Stimulated activated CD8-positive, alpha-beta memory T cell treated with anti-CD3 and anti-CD28 coated beads, Interleukin-12 subunit alpha, Interleukin-12 subunit beta, amount 100 ng/mL, for 1 hour (primary cell): Measurements from ENCODE around the gene SH3BP5L.
A peak's percentile ranks its signal among the peaks of the same experiment; 100 is the strongest.
"Not testable (repeated sequence)": the region's sequence is repeated elsewhere in the genome, so short reads cannot be mapped to it uniquely, and the experiment has no call there.

Experiments used
- DNase-seq: peaks from one replicate; pipeline ENCODE4 v3.0.0-alpha.2; 2020; ENCODE audit warnings: low read depth

SH3BP5L gene

DNA sequence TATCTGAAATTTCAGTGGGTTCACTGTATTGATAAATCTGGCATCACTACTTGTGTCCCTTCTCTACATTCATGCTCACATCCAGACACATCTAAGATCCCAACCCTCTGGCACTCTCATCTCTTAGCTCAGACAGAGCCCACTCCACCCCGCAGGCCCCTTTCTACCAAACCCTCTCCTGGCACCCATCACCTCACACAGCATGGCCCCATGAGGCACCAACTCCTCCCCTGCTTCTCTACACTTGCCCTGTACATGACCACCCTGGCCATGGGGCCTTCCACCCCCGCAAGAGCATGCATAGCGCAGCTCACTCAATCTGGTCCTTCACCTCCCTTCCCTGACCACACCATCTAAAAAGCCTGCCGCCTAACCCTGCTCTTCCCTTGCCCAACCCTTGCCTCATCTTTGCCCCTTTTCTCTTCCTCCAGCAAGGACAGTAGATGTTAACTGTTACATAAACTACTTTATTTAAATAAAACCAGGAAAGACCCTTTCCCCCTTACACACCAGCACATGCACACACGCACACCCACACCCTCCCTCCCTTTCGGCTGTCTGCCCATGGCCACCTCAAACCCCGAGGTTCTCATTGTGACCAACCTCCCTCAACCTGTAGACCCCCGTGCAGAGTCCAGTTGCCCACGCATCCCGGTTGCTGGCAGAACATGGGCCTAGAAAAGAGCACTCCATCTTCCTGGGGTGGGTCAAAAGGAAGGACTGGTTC is 15.6 kb downstream of the SH3BP5L start:
- DNase-seq: no peak

- DNase-seq: no peak
These were observed 16.8 kb downstream of the SH3BP5L start for GRCh38 chr1:248808876-248809275.

DNA sequence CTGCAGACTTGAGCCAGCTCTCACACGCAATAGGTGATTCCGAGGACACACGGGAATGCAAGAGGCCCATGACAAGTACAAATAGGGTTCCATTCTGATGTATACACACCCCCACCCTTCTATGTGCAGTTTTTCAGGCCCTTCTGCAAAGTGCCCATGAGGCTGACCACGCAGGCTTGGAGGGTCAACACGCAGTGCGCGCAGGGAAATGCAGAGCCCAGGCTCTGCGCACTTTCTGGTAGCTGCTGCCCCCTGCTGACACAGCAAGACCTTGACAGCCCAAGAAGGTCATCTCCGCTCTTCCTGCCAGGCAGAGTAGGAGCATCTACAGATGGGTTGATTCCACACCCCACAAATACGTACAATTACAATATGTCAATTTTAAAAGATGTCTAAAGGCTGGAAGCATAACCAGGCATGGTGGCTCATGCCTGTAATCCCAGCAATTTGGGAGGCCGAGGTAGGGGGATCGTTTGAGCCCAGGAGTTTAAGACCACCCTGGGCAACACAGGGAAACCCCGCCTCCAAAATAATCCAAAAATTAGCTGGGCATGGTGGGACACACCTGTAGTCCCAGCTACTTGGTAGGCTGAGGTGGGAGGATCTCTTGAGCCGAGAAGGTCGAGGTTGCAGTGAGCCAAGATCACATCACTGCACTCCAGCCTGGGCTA is 18.5 kb downstream of the SH3BP5L start:
- peak; percentile 33 for DNase-seq

GRCh38 chr1:248805876-248806275 is 19.8 kb downstream of the SH3BP5L start:
- no peak for DNase-seq

DNA sequence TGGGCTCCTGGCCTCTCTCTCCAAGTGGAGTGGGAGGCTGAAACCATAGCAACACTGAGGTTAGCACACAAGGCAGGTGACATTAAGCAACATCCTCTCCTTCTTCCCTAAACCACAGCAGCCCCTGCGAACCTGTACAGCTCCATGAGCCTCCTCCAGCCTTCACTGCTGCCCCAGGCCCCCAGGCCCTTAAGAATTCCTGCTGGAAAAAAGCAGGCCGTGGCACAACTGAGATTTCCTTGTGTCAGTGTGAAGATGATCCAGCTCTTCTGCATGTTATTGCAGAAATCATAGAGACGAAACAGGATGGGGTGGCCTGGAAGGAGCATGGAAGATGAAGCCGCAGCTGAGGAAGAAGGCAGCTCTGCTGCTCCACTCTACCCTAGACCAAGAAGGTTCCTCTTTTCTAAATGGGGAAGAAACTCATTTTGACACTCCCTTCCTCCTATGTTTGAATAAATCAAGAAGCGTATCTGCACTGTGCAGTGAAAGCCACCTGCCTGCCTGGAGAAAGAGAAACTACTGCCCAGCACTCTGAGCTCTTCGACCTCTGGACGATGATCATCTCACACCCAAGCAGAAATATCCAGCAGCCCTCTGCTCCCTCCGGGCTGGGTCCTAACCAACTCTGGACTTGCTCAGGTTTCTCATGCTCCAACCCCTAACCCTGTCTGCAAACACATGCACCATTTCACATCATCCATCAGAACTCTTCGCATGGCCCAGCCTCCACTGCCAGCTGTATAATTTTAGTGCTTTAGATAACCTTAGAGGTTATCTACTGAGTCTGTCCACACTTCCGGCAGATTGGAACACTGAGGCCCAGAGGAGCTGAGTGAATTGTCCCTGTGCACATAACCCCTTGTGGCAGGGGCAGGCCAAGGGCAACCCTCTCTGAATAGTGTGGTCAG is 20.7 kb downstream of the SH3BP5L start:
- DNase-seq: no peak

DNA sequence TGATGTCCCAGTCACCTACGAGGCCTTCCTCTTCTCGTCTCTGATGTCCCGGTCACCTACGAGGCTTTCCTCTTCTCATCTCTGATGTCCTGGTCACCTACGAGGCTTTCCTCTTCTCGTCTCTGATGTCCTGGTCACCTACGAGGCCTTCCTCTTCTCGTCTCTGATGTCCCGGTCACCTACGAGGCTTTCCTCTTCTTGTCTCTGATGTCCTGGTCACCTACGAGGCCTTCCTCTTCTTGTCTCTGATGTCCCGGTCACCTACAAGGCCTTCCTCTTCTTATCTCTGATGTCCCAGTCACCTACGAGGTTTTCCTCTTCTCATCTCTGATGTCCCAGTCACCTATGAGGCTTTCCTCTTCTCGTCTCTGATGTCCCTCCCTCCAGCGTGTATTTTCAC is 22.2 kb downstream of the SH3BP5L start:
- DNase-seq: not testable (repeated sequence)

DNA sequence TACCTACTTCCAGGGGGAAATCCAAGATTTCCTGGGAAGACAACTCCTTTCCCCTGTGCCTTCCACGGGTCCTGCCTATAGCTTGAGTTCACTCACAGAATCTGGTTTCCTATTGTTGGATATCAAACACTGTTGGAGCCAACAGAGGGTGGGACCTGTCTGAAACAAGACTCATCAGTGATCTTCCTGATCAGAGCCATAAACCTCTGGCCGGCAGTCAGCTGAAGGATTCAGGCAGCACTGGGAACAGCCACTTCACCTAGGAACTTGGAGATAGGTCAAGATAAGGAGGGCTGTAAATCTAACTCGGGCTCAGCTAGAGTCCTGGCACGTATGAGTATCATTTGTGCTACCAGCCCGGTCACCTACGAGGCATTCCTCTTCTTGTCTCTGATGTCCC is 23.3 kb downstream of the SH3BP5L start:
- DNase-seq: no peak

DNA sequence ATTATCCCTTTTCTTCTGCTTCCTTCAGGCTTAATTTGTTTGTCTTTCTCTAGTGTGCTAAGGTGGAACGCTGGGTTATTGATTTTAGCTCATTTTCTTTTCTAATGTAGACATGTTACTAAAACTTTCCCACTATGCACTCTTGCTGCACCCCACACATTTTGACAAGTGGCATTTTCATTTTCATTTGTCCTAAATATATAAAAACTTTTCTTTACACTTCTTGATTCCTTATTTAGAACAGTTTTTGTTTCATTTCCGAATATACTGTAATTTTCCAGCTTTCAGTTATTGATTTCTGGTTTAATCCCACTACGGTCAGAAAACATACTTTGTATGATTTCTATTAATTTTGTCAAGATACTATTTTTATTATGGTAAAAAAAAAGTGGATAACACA is 25.3 kb downstream of the SH3BP5L start:
- DNase-seq: no peak

DNA sequence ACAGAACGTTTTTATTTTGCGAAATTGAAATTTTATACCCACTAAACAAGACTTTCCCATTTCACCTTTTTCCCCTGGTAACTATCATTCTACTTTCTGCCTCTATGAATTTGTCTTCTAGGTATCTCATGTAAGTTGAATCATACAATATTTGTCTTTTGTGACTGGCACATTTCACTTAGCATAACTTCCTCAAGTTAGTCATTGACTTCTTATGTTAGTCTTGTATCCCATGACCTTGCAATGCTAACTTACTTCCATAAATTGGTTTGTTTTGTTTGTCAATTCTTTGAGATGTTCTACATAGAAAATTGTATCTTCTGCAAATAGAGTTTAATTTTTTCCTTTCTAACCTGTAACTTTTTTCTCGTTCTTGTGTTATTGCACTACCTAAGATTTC is 26.9 kb downstream of the SH3BP5L start:
- no peak for DNase-seq

GRCh38 chr1:248794663-248795062 is 31.1 kb downstream of the SH3BP5L start:
- not testable (repeated sequence) for DNase-seq

DNA sequence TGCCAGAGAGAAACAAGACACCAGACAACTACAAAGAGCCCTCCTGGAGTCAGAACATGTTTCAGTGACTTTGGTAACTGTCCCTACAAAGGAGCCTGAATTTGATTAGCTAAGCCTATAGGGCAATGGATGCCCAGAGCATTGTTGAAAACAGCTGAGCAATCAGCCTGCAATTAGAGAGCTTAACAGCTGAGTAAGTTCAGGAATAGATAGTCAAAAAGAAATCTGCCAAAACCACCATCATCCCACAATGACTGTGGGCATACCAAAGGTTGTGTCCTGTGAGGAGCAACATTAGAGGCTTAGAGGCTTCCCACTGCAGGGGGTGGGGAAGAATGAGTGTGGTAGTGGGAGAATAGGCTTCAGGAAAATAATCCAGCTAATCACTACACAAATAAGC is 32.1 kb downstream of the SH3BP5L start:
- no peak for DNase-seq

DNA sequence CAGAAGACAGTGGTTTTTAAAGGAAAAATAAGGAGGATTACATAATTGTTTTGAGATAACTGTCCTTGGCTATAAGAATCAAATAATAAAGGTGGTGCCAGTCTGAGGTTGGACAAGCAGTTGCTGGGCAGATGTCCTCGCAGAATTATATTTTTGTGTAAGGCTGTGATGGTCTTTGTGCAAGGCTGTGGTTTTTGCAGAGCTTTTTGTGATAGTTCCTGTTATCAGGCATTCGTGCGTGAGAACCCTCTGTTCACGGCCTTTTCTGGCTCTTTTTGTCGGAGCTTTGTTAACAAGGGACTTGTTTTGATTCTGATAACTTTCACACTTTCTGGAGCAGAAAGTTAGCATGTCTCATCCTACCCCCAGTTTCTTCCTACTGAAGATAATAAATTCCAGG is 33.4 kb downstream of the SH3BP5L start:
- DNase-seq: no peak

- no peak for DNase-seq
These were observed 34.7 kb downstream of the SH3BP5L start for GRCh38 chr1:248791010-248791409.

DNA sequence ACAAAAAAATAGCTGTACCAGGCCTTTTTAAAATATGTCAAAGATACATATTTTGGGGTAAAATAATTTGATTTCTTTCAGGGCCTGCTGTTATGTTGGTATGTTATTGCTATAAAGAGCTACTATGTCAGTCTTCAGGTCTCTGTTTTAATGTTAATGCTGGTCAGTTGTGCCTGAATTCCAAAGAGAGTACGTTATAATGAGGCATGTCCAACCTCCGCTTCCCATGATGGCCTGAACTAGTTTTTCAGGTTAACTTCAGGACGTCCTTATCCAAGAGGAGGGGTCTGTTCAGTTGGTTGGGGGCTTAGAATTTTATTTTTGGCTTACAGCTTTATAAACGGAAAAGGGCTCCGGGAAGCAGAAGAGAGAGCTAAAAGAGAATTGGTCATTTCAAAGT is 35.3 kb downstream of the SH3BP5L start:
- no peak for DNase-seq

DNA sequence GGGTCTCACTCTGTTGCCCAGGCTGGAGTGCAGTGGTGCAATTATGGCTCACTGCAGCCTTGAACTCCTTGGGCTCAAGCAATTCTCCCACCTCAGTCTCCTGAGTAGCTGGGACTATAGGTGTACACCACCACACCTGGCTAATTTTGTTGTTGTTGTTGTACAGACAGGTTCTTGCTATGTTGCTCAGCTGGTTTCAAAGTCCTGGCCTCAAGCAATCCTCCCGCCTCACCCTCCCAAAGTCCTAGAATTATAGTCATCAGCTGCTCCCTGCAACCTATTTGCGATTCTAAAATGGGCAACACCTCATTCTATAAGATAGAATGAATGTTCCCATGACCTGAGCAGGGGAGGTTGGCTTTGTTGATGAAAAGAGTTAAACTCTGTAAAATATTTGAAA is 36.4 kb downstream of the SH3BP5L start:
- DNase-seq: not testable (repeated sequence)

DNA sequence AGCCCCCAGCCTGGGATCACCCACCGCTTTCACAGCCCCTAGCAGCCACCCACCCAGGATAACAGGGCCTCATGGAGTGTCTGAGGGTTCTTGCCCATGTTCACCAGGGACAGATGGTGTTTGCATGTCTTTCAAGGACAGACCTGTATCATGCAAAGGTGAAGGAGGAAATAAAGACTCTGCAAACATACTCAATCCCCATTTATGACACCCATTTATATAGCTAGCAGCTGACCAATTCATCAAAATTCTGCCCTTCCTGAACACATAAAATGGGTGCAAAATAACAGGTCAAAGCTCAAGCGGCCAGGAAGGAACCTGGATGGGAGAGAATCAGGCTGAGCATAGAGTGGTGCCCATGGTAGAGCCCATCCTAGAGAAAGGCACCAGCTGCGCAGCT is 37.4 kb downstream of the SH3BP5L start:
- DNase-seq: no peak

GRCh38 chr1:248787430-248787829 is 38.3 kb downstream of the SH3BP5L start:
- no peak for DNase-seq

GRCh38 chr1:248786156-248786555 is 39.6 kb downstream of the SH3BP5L start:
- DNase-seq: no peak

GRCh38 chr1:248783367-248783766 is 42.3 kb downstream of the SH3BP5L start:
- DNase-seq: no peak

DNA sequence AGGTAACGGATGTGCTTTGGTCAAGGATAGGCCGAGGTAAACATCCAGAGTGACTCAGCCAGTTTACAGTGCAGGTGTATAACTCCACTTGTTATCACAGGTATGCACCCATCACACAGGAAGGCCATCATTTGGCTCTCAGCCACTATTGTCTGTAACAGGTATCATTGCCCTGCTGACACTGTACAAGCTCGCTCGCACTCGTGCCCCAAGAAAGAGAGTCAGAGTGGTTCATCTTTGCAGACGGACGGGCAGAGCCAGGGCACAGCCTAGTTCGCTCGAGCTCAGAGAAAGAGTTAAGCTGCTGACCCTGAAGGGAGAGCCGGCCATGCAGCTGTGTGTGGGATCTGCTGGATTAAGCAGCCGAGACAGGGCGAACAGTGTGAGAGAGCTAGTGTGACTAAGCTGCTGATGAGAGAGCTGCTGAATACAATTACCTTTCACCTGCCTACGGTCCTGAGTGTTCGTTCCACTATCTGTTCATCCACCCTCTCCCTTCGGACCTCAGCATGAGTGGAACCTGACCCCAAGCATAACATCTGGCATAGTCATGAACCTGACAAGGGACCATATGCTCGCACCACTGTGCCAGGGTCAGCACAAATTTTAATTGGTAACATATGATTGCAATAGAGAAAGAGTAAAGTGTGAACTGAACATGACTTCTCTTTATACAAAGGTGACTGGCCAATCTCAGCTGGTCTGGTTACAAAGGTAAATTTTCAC is 43.1 kb downstream of the SH3BP5L start:
- no peak for DNase-seq

DNA sequence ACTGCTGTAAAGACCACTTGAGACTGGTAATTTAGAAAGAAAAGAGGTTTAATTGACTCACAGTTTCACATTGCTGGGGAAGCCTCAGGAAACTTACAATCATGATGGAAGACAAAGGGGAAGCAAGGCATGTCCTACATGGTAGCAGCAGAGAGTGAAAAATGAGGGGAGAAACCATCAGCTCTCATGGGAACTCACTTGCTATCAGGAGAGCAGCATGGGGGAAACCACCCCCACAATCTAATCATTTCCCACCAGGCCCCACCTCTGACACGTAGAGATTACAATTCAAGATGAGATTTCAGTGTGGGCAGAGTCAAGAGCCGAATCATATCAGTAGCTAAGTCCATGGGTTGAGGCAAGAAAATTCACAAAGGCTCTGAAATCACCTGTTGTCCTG is 46.4 kb downstream of the SH3BP5L start:
- DNase-seq: no peak

DNA sequence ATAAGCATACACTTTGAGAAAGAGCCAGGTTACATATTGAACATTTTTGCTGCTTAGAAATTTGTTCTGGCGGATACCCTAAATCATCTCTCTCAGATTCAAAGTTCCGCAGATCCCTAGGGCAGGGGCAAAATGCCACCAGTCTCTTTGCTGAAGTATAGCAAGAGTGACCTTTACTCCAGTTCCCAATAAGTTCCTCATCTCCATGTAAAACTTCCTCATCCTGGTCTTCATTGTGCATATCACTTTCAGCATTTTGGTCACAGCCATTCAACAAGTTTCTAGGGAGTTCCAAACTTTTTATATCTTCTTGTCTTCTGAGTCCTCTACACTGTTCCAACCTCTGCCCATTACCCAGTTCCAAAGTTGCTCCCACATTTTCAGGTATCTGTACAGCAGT is 46.8 kb downstream of the SH3BP5L start:
- DNase-seq: no peak
